ENCODE data around the gene SLC22A23. TPM values are rescaled to one million over a fixed set of nuclear protein-coding genes. Genes with fewer than 3 reads are reported as not detected.
A peak's percentile ranks its signal among the peaks of the same experiment; 100 is the strongest.

SLC22A23 gene
- total and polyA plus RNA-seq, 4 donors: 26.9 to 56.8 (median 41.7) TPM

GRCh38 chr6:3426091-3426926 lies 30.5 kb downstream of the SLC22A23 start:
- H3K4me3 ChIP-seq (ENCODE audit: low read depth, low read length): no peak overlapping the region
- H3K27ac ChIP-seq (ENCODE audit: low read depth, low read length): peak overlapping the region; percentile 33
- peaks cover 15% of the 10 kb centered on the region for H3K4me1 ChIP-seq (ENCODE audit: control insufficient read depth, insufficient read depth, low read length)
- DNase-seq (ENCODE audit: low read depth in 4 of 6, low spot score in 6 of 6): no peak
- H3K27me3 ChIP-seq (ENCODE audit: control insufficient read depth, insufficient read depth, low read length): no peaks in the 10 kb centered on the region
- no peaks in the 10 kb centered on the region for H3K9me3 ChIP-seq (ENCODE audit: control insufficient read depth, insufficient read depth, low read length)
- 75% methylated on average over 2 of the region's 3 CpGs for WGBS (ENCODE audit: insufficient coverage)
- no peaks in the 10 kb centered on the region for H3K36me3 ChIP-seq (ENCODE audit: control insufficient read depth, insufficient read depth, low read length)

- no peaks in the 10 kb centered on the region for H3K9me3 ChIP-seq (ENCODE audit: control insufficient read depth, insufficient read depth, low read length)
- peaks cover 15% of the 10 kb centered on the region for H3K4me1 ChIP-seq (ENCODE audit: control insufficient read depth, insufficient read depth, low read length)
- no peaks in the 10 kb centered on the region for H3K27me3 ChIP-seq (ENCODE audit: control insufficient read depth, insufficient read depth, low read length)
- H3K4me3 ChIP-seq (ENCODE audit: low read depth, low read length): no peak overlapping the region
- DNase-seq (ENCODE audit: low read depth in 4 of 6, low spot score in 6 of 6): no peak
- no CpG with 5 or more reads among the region's 2 CpGs for WGBS (ENCODE audit: insufficient coverage)
- no peaks in the 10 kb centered on the region for H3K36me3 ChIP-seq (ENCODE audit: control insufficient read depth, insufficient read depth, low read length)
- no peak overlapping the region for H3K27ac ChIP-seq (ENCODE audit: low read depth, low read length)
Observed at GRCh38 chr6:3425574-3425973, 31.3 kb downstream of the SLC22A23 start.

DNA sequence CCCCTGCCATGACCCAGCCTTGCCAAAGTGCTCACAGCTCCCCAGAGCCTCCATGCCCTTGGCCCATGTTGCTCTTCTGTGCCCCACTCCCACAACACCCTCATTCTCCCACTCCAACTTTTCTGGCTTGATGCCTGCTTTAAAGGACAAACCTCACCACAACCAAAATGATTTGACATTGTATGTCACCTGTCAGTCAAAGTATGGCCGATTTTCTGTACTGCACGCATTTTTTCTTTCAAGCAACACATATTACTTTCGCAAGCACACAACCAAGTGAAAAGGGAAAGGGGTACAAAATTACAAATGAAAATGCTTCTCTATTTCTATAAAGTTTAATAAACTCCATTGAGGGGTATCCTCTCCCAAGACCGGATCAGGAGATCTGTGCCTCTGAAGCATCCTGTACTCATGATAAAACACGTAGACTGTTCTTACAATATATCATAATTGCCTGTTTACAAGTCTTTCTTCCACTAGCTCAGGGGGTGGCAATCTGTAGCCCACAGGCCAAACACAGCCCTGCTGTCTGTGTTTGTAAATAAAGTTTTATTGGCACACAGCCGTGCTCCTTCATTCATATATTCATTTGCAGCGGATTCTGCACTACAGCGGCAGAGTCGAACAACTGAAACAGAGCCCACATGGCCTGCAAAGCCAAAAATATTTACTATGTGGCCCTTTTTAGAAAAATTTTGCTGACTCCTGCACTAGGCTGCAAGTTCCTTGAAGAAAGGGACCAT lies 32.5 kb downstream of the SLC22A23 start:
- Histone ChIP-seq H3K4me3 (ENCODE audit: low read depth, low read length) (no peak overlapping the region), H3K9me3 (ENCODE audit: control insufficient read depth, insufficient read depth, low read length) (no peaks in the 10 kb centered on the region), H3K36me3 (ENCODE audit: control insufficient read depth, insufficient read depth, low read length) (no peaks in the 10 kb centered on the region), H3K4me1 (ENCODE audit: control insufficient read depth, insufficient read depth, low read length) (peaks cover 18% of the 10 kb centered on the region), H3K27ac (ENCODE audit: low read depth, low read length) (no peak overlapping the region), H3K27me3 (ENCODE audit: control insufficient read depth, insufficient read depth, low read length) (no peaks in the 10 kb centered on the region)
- 100% methylated on average over 1 of the region's 9 CpGs for WGBS (ENCODE audit: insufficient coverage)
- no peak for DNase-seq (ENCODE audit: low read depth in 4 of 6, low spot score in 6 of 6)

DNA sequence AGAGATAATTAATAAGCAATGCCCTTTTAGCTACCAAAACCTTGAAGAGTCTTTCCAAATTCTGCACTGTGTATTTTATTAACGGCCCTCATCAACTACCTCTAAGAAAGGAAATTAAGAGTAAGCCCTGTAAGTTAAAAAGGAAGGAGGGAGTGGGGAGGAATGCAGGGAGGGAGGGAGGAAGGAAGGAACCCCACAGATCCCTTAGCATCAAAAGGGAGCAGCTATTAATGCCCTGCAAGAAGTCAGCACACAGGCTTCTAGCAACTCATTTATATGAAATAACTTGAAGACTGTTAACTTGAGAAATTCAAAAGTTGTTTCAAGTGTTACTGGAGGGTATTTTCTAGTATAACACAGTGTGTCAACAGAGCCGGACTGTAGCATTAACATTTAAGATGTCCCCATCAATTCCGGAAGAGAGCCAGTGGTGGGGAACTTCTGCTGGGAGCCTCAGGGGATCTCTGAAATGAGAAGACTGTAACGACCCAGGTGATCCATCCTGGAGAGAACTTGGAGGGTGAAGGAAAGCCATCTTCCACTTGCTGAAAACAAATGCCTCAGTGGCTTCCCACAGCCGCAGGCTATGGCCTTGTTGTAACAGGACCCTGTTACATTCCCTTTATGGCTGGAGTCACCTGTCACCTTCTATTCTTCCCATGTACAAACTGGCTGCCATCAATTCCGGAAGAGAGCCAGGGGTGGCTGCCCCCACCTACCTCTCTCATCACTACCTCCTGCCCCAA lies 33.2 kb downstream of the SLC22A23 start:
- H3K36me3 ChIP-seq (ENCODE audit: control insufficient read depth, insufficient read depth, low read length): no peaks in the 10 kb centered on the region
- no peaks in the 10 kb centered on the region for H3K9me3 ChIP-seq (ENCODE audit: control insufficient read depth, insufficient read depth, low read length)
- H3K27ac ChIP-seq (ENCODE audit: low read depth, low read length): peak overlapping the region; percentile 76
- H3K27me3 ChIP-seq (ENCODE audit: control insufficient read depth, insufficient read depth, low read length): no peaks in the 10 kb centered on the region
- no peak overlapping the region for H3K4me3 ChIP-seq (ENCODE audit: low read depth, low read length)
- WGBS (ENCODE audit: insufficient coverage): 63% methylated on average over 4 of the region's 6 CpGs
- no peak for DNase-seq (ENCODE audit: low read depth in 4 of 6, low spot score in 6 of 6)
- H3K4me1 ChIP-seq (ENCODE audit: control insufficient read depth, insufficient read depth, low read length): peaks cover 19% of the 10 kb centered on the region

DNA sequence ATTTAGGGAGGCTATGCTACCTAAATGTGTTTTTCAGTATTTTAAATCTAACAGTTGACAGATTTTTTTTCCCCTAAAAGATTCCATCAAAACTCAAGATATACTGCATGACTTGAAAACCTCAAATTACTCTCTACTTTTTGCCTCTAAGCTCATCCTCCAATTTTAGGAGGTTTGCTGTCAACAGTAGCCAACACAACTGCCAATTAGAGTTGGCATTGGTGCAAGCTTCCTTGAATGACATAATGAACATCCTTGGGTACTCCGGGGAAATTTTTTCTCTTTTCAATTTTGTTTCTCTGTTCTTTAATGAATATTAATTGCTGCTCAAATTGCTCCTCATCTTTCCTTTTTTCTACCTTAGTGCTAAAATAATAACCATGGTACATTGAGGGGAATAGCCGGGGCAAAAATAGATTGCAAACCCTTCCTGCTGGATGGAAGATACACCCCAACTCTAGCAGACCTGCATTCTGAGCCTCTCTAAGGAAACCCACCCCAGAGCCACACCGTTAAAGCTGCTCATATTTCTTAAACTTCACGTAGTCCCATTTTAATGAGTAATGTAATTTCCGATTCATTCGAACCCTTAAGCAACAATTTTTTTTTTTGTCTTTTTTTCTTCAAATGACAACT lies 34.3 kb downstream of the SLC22A23 start:
- no peak overlapping the region for H3K4me3 ChIP-seq (ENCODE audit: low read depth, low read length)
- no peaks in the 10 kb centered on the region for H3K27me3 ChIP-seq (ENCODE audit: control insufficient read depth, insufficient read depth, low read length)
- WGBS (ENCODE audit: insufficient coverage): 45% methylated on average over 2 of the region's 6 CpGs
- no peaks in the 10 kb centered on the region for H3K36me3 ChIP-seq (ENCODE audit: control insufficient read depth, insufficient read depth, low read length)
- no peaks in the 10 kb centered on the region for H3K9me3 ChIP-seq (ENCODE audit: control insufficient read depth, insufficient read depth, low read length)
- H3K4me1 ChIP-seq (ENCODE audit: control insufficient read depth, insufficient read depth, low read length): peaks cover 19% of the 10 kb centered on the region
- DNase-seq (ENCODE audit: low read depth in 4 of 6, low spot score in 6 of 6): peak in 2 of 6 donors; percentile 53 to 77
- H3K27ac ChIP-seq (ENCODE audit: low read depth, low read length): peak overlapping the region; percentile 76

DNA sequence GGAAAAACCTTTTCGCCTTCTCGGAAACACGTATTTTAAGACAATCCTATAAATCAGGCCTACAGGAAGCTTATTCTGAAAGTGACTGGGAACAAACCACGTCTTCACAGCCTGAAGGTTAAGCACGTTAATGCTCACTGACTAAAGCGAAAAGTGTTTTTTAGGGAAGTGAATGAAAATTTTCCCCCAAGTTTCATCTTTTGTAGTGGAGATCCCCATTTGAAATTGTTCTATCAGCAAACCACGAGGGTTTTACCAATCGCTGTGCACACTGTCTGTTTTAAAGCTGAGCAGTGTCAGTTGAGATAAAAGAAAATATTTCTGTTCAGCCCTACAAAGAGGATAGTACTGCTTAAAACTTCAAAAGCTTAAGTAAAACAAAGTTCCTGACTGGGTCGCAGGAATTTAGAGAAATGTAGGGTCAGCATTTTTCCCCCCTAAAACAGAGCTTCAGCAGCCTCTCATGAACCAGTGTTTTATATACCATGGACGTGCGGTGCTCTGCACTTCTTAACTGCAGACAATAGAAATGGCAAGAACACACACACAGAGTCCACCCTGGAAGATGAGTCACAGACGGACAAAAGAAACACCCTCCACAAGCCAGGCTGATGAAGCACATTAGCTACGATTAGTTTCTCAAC lies 34.9 kb downstream of the SLC22A23 start:
- H3K4me3 ChIP-seq (ENCODE audit: low read depth, low read length): no peak overlapping the region
- no peaks in the 10 kb centered on the region for H3K9me3 ChIP-seq (ENCODE audit: control insufficient read depth, insufficient read depth, low read length)
- H3K4me1 ChIP-seq (ENCODE audit: control insufficient read depth, insufficient read depth, low read length): peaks cover 16% of the 10 kb centered on the region
- WGBS (ENCODE audit: insufficient coverage): 49% methylated on average over 5 of the region's 13 CpGs
- peak overlapping the region; percentile 76 for H3K27ac ChIP-seq (ENCODE audit: low read depth, low read length)
- H3K36me3 ChIP-seq (ENCODE audit: control insufficient read depth, insufficient read depth, low read length): no peaks in the 10 kb centered on the region
- H3K27me3 ChIP-seq (ENCODE audit: control insufficient read depth, insufficient read depth, low read length): no peaks in the 10 kb centered on the region
- DNase-seq (ENCODE audit: low read depth in 4 of 6, low spot score in 6 of 6): peak in 2 of 6 donors; percentile 36 to 56

DNA sequence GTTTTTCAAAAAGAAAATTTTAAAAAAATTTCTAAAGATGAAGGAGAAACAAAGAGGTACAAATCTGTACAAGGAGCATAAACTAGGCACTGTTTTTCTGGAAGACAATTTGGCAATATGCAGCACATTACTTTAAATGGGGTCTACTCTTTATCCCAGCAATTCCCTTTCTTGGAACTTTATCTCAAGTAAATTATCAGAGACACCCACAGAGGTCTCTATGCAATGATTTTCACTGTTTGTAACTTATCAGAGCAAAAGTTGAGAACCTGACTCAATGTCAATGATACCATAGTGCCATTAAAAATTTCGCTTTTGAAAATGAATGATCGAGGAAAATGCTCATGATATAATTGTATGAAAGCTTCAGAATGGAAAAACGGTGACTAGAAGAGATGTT lies 35.7 kb downstream of the SLC22A23 start:
- Histone ChIP-seq H3K27me3 (ENCODE audit: control insufficient read depth, insufficient read depth, low read length) (no peaks in the 10 kb centered on the region), H3K4me1 (ENCODE audit: control insufficient read depth, insufficient read depth, low read length) (peaks cover 19% of the 10 kb centered on the region), H3K36me3 (ENCODE audit: control insufficient read depth, insufficient read depth, low read length) (no peaks in the 10 kb centered on the region), H3K9me3 (ENCODE audit: control insufficient read depth, insufficient read depth, low read length) (no peaks in the 10 kb centered on the region), H3K27ac (ENCODE audit: low read depth, low read length) (peak overlapping the region; percentile 76), H3K4me3 (ENCODE audit: low read depth, low read length) (no peak overlapping the region)
- no CpG with 5 or more reads among the region's 3 CpGs for WGBS (ENCODE audit: insufficient coverage)
- DNase-seq (ENCODE audit: low read depth in 4 of 6, low spot score in 6 of 6): no peak

GRCh38 chr6:3419624-3420272 lies 37.1 kb downstream of the SLC22A23 start:
- no peaks in the 10 kb centered on the region for H3K36me3 ChIP-seq (ENCODE audit: control insufficient read depth, insufficient read depth, low read length)
- WGBS (ENCODE audit: insufficient coverage): 50% methylated on average over 1 of the region's 3 CpGs
- DNase-seq (ENCODE audit: low read depth in 4 of 6, low spot score in 6 of 6): peak in 1 of 6 donors; percentile 66
- no peaks in the 10 kb centered on the region for H3K9me3 ChIP-seq (ENCODE audit: control insufficient read depth, insufficient read depth, low read length)
- H3K4me3 ChIP-seq (ENCODE audit: low read depth, low read length): no peak overlapping the region
- peaks cover 25% of the 10 kb centered on the region for H3K4me1 ChIP-seq (ENCODE audit: control insufficient read depth, insufficient read depth, low read length)
- H3K27ac ChIP-seq (ENCODE audit: low read depth, low read length): no peak overlapping the region
- H3K27me3 ChIP-seq (ENCODE audit: control insufficient read depth, insufficient read depth, low read length): no peaks in the 10 kb centered on the region

Measured in spinal cord (tissue), 10 donors.